ENCODE data around the gene PTPN12.

GRCh38 chr7:77655836-77656455 lies 118.9 kb downstream of the PTPN12 start:
- TF ChIP-seq CTCF (IDR thresholded peaks at IDR 0.05) (no peak), EZH2 (IDR thresholded peaks at IDR 0.05; ENCODE audit: borderline replicate concordance, insufficient read depth, low read depth, low read length, poor library complexity, severe bottlenecking) (no peak)

Data from B cell (primary cell).